SHP77 (cell line): ENCODE data around the gene TNFRSF19.

Experiments used
- DNase-seq, 2 experiments: peaks; one replicate each; lab custom pipeline; 2025; lab: John Stamatoyannopoulos, UW

The TNFRSF19 gene

DNA sequence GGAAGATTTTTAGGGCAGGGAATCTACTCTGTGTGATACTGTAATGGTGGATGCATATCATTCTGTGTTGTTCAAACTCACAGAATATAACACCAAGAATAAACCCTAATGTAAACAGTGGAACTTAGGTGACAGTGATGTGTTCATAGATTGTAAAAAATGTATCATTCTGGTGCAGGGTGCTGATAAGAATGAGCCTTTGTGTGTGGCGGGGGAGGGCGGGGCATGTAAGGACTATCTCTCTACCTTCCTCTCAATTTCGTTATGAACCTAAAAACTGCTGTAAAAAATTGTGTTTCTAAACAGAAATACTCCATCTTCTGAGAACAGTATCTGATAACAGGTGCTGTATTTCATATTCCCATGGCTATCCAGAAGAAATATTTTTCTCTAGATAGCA lies 35.6 kb downstream of the TNFRSF19 start:
- DNase-seq: no peak

DNA sequence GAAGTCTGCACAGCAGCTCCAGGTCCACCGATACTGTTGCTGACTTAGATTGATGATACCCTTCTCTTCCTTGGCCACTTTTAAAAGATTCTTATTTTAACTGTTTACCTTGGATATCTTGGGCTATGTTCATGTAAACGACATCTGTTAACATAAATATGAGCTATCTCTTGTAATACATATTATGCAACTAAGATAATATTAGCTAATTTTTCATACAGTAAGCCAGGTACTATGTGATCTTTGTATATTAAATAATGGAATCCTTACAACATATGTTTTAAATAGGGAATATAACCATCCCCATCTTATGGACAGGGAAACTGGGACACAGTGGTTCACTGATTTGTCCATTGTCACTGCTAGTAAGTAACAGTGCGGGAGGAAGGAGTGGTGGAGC lies 37.9 kb downstream of the TNFRSF19 start:
- DNase-seq: no peak

- DNase-seq: peak; percentile 83 to 88
Measured at GRCh38 chr13:23608701-23609413, 38.6 kb downstream of the TNFRSF19 start.

- DNase-seq: peak; percentile 9 to 67
Measured at GRCh38 chr13:23609414-23609760, 39.2 kb downstream of the TNFRSF19 start.

DNA sequence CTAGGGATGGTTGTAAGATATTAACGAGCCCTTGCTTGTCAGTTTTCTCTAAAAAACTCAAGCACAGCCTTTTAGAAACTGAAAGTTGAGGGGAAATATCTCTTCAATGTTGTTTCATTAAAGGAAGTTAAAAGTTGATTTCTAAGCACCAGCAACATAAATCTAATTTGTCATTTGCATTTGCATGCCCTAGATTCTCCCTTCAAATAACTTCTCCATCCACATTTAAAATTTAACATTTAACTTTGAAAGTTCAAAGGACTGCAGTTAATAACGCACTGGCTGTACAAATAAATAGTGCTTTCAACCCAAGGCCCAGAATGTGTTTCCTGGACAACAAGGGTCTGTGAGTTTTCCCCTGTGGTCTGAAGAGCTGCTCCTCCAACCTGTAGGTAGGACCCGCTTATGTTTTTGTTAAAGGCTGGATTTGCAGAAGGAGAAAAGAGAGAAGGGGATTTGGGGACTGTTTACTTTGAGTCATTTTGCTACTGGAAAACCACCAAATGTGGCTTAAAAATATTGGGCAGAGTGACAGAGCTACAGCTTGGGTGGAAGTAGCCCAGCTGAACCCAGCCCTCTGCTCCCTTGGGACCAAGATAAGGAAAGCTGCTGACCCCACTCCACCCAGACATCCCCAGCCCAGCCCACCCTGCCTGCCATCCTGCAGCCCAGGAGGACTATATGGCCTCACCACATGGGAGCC lies 39.8 kb downstream of the TNFRSF19 start:
- DNase-seq: no peak

- DNase-seq: peak in 1 of 2 experiments; percentile 17
Measured at GRCh38 chr13:23610966-23611491, 40.8 kb downstream of the TNFRSF19 start.

DNA sequence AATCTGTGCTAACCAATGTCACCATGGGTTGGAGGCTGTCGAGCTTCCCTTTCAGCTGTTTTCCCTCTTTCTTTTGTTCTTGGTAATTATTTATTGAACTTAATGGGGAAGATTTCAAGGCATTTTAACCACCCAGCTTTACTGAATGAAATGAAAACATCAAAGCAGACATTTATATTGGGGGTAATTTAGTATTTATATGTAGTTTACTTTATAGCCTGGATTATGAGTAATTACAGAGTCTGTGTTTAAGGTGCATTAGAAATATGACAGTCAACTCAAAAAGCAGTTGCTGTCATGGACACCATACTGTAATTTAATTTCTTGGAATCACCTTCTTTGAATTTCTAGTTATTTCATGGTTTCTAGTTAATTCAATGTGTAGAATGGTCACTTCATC lies 42.0 kb downstream of the TNFRSF19 start:
- DNase-seq: no peak

GRCh38 chr13:23612731-23613130 lies 42.5 kb downstream of the TNFRSF19 start:
- no peak for DNase-seq

DNA sequence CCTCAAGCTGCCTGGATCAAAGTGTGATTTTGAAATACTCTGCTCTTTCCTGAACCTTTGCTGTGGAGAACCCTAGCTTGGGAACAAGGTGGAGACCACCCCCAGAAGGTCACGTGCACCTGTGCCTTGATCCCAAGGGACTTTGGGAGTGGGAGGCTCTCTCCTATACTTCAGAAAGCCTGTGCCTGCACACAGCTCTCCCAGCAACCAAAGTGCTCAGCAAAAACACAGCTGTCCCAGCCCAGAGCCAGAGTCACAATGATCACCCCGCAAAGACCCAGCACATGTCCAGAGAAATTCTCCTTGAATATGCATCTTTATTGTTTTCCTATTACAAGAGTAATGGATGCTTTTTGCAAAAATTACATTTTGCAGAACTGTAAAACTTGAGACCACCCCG lies 43.4 kb downstream of the TNFRSF19 start:
- no peak for DNase-seq

DNA sequence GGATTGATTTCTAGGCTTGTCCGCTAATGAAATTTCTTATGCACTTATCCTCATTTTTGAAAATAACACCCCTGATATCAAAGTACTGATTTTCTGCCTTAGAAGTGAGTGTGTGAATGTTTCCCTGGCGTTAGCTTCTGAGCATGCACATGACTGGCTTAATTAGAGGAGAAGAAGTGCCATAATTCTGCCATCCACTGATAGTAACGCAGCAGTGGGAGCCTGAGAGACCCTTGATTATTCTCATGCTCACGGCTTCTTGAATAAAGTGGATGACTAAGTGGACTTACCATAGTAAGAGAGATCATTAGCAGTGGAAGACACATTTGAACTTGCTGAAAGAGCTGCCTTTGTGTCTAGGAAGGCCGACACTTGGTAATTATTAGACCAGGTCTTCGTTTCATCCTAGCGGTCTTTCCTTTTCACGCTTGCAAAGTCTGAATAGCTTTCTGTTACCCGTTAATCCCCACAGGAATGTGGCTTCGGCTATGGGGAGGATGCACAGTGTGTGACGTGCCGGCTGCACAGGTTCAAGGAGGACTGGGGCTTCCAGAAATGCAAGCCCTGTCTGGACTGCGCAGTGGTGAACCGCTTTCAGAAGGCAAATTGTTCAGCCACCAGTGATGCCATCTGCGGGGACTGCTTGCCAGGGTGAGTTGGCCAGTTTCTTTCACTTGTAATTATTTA lies 45.3 kb downstream of the TNFRSF19 start:
- no peak for DNase-seq

DNA sequence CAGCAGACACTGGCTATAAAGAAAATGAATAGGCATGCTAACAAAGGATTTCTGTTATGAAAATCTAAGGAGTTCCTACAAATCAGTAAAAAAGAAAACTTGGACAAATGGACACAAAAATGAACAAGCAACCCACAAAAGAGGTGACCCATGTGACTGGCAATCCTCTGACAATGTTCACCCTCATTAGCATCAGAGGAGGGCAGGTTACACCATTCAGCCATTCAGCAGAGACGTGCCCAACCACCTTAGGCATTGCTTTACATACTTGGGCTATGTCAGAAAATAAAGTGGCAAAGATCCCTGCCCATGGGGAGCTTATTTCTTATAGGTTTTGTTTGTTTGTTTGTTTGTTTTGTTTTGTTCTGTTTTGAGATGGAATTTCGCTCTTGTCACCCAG lies 46.0 kb downstream of the TNFRSF19 start:
- DNase-seq: no peak

- DNase-seq: no peak
Measured at GRCh38 chr13:23617551-23618024, 47.4 kb downstream of the TNFRSF19 start.

- no peak for DNase-seq
Measured at GRCh38 chr13:23618341-23618740, 48.1 kb downstream of the TNFRSF19 start.

DNA sequence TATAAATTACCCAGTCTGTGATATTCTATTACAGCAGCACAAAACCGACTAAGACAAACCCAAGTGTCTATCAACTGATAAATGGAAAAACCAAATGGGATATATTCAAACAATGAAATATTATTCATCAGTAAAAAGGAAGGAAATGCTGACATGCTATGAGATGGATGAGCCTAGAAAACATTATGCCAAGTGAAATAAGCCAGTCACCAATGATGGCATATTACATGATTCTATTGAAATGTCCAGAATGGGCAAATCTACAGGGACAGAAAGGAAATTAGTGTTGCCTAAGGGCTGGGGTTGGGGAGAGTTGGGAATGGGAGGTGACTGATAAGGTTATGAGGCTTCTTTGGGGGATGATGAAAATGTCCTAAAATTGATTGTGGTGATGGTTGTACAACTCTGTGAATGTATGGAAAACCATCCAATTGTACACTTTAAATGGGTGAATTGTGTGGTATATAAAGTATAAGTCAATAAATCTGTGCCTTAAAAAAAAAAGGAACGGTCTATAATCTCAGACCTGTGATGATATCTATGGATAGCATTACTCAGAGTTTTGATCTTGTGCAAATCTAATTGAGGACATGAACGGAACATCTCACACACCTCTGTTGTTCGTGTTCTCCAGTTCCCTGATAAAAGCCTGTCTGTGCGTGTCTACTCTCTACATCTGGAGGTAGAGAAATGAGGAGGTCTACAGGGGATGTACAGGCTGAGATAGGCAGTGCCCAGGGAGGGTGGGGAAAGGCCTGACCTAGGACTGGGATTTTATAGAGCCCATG lies 49.0 kb downstream of the TNFRSF19 start:
- DNase-seq: no peak

- DNase-seq: no peak
Measured at GRCh38 chr13:23620211-23620610, 50.0 kb downstream of the TNFRSF19 start.

DNA sequence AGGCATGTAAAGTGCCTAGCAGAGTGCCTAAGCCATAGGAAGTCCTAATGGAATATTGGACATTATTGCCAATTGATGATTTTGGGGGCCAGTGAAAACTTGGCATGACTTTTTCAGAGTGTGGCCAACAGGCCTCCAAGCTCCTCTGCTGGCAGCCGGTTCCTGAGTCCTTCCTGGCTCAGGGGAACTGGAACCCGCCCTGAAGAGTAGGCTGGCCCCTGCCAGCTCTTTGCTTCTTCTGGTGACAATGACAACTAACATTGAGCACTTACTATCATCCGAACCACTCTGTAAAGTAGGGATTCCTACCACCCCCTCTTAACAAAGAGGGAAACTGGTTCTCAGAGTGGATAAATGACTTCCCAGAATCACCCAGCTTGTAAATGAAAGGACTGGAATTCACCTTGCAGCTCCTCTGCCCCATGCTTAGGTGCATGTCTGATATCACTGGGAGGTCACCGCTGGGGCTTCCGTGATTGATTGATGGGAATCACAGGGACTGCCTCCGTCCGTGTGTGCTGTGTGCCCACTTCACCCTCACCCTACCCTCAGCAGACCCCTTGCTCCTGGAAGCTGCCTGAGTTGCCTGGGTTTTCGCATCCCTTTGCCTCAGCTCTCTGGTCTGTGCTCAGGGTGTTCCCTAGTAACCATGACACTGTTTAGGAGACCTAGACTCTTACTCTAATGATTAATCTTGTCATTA lies 50.6 kb downstream of the TNFRSF19 start:
- no peak for DNase-seq

GRCh38 chr13:23621316-23621645 lies 51.1 kb downstream of the TNFRSF19 start:
- DNase-seq: no peak

GRCh38 chr13:23622985-23623384 lies 52.8 kb downstream of the TNFRSF19 start:
- DNase-seq: no peak

GRCh38 chr13:23623394-23623793 lies 53.2 kb downstream of the TNFRSF19 start:
- no peak for DNase-seq

DNA sequence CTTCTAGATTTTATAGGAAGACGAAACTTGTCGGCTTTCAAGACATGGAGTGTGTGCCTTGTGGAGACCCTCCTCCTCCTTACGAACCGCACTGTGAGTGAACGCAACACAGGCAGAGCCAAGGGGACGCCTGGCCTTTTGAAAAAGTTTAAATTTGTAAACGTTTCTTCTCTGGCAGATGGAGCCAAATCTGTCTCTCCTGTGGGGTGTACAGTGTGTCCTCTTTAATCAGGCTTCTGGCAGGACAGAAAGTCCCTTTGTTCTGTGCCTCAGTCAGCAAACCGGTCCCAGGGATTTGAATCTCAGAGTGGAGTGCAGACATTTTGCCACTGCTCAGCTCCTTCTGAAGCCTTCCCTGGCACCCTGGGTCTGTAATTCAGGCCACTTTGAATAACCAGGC lies 56.5 kb downstream of the TNFRSF19 start:
- no peak for DNase-seq

- no peak for DNase-seq
Measured at GRCh38 chr13:23627410-23627809, 57.2 kb downstream of the TNFRSF19 start.

DNA sequence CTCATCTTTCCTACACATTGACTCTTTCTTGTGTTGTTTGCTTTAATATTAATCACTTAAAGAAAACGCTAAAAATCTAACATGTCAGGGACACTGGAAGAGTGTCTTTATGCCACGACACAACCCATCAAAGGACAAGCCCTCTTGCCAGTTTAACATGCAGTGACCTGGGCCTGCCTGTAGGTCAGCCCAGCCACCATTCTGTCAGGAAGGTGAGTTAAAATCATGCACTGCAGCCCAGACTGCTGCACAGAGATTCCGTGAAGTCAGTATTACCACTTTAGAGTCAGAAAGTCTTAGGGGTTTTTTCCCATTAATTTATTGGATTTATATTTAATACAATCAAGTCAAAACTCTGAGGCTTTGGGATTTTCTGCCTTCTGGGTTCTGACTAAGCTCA lies 58.0 kb downstream of the TNFRSF19 start:
- DNase-seq: no peak
